Fibroblast of villous mesenchyme (primary cell): ENCODE measurements around the gene DLX4. TPM values are rescaled to one million over a fixed set of nuclear protein-coding genes. Genes with fewer than 3 reads are reported as not detected.

Experiments
- DNase-seq: peaks from one replicate; pipeline ENCODE4 v3.0.0-alpha.2; 2010; ENCODE audit warnings: low read depth
- H3K4me3 ChIP-seq: 2 replicates; pipeline ENCODE4 v1.5.1; 2011; ENCODE audit warnings: low read depth, mild to moderate bottlenecking, low read length
- total RNA-seq: library from RNA; depleted of rRNA; stranded (reverse); fragments of >200 nt; gene quantifications from 2 replicates; pipeline ENCODE4 v1.2.3, GENCODE V29; 2012
- TF ChIP-seq, protein P1 (sequence below): IDR thresholded peaks from 2 replicates; pipeline ENCODE4 v1.5.1; 2012; ENCODE audit warnings: low read depth, mild to moderate bottlenecking, low read length; ENCODE audit not compliant: insufficient read depth

The DLX4 gene
- total RNA-seq, 1 donor: not detected

DNA sequence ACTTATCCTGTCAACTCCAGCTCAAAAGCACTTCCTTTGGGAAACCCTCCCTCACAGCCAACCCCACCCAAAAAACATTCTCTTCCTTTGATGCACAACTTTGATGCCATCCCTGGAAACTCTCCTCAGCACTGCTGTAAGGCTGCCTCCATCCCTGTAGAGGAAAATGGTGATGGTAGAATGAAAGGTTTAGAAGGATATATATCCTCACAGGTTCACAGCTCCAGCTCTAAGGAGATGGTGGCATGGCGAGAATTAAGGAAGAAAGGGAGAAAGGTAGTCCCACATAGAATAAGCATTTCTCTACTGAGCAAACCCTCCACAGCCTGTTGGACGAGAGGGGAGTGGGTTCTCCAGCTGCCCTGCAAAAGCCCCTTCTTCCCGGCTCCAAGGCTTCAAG lies 2.2 kb upstream of the DLX4 start:
- DNase-seq: no peak
- TF ChIP-seq, protein P1, sequence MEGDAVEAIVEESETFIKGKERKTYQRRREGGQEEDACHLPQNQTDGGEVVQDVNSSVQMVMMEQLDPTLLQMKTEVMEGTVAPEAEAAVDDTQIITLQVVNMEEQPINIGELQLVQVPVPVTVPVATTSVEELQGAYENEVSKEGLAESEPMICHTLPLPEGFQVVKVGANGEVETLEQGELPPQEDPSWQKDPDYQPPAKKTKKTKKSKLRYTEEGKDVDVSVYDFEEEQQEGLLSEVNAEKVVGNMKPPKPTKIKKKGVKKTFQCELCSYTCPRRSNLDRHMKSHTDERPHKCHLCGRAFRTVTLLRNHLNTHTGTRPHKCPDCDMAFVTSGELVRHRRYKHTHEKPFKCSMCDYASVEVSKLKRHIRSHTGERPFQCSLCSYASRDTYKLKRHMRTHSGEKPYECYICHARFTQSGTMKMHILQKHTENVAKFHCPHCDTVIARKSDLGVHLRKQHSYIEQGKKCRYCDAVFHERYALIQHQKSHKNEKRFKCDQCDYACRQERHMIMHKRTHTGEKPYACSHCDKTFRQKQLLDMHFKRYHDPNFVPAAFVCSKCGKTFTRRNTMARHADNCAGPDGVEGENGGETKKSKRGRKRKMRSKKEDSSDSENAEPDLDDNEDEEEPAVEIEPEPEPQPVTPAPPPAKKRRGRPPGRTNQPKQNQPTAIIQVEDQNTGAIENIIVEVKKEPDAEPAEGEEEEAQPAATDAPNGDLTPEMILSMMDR: no peak
- no peak overlapping the region for H3K4me3 ChIP-seq

DNA sequence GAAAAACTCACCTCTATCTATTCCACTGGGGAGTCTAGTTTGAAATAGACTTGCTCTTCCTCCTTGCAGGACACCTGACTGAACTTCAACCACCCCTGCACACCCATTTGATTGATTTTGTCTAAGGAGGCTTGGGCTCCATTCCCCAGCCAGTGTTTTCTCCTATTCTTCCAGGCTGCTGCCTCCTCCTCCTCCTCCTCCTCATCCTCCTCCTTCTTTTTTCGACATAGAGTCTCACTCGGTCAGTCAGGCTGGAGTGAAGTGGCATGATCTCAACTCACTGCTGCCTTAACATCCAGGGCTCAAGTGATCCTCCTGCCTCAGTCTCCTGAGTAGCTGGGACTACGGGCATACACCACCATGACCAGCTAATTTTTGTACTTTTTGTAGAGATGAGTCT lies 1.8 kb upstream of the DLX4 start:
- H3K4me3 ChIP-seq: no peak overlapping the region
- TF ChIP-seq, protein P1: no peak
- DNase-seq: no peak

DNA sequence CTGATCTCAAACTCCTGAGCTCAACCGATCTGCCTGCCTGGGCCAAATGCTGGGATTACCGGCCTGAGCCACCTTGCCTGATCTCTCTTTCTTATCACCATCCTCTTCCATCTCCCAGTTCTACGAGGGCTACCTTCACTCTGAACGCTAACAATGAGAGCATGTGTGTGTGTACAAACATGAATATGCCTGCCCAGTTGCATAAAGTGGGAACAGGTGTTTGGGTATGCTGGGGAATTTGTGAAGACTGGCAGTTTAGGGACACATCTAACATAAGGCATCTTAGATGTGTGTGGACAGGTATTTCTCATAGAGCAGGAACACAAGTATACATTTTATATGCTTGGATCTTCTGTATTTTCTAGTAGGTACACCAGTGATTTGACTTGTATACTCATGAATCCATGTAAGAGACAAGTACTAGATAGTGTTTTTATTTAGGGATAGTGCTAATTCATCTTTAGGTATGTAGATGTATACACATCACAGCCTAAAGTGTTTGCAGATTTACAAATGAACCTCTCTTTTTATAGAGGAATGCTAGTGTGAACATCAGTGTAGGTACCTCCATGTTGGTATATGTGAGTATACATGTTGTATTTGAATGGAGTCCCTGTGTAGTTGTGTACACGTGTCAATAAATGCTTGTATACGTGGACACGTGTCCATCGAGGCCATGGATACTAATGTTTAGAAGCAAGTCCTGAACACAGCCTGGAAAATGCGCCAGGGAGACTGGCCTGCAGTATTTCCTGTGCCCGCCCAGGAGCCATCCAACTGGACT lies 1.2 kb upstream of the DLX4 start:
- TF ChIP-seq, protein P1: no peak
- DNase-seq: no peak
- H3K4me3 ChIP-seq: peak overlapping the region; percentile 55

DNA sequence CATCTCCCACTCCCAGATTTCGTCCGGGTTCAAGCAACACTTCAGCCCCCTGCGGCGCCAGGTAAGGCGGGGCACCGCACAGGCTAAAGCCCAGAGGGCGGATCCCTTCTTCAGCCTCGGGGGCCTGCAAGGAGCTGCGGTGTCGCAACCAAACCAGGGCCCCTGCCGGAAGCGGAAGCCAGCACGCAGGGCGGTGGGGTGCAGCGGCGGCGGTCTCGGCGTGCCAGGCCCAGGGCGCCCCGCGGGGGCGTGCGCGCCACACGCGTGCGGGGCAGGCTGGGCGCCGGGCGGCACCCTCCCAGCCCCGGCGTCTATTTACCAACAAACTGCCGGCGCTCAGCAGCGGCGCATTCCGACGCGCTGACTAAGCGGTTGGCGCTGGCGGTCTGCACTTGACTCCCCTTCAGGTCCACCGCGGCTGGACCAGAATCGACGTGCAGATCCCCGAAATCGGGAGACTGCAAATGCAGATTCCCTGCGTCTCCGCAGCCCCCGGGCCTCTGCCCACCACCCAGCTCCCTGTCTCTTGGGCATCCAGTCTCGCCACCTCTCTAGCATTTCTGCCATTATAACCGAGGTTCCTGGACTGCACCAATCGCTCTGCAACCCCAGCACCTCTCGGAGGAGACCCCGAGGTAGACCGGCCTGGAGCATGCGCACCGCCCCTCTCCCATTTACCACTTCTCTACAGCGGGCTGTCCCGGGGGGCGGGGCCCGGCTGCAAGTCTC lies 421 bp upstream of the DLX4 start:
- peak overlapping the region; percentile 55 for H3K4me3 ChIP-seq
- TF ChIP-seq, protein P1: no peak
- DNase-seq: peak; percentile 58

DNA sequence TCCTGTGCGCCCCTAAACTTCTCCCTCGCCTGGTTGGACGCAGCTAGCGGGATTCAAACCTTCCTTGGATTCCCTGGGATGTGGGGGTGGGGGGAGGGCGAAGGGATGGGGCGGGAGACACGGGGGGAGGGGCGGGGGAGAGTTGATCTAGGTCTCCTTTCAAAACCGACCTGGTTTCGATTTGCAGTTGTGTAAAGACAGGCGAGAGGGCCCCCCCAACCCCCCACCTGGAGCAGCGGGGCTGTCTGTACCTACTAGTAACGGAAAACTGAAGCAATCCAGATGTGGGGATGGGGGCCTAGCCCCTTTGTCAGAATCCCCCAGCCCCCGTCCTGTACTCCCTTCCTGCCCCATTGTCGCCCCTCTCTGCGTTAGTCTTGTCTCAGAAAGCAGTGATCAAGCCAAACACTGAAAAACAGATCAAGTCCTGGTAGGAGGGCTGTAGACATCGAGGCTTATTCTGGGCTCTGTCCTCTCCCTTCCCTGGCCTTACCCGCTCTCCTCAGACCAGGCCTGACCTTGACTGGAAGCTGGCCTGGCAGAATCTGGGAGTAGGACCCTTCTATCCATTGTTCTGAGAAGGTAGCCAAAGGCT lies 902 bp downstream of the DLX4 start:
- DNase-seq: no peak
- TF ChIP-seq, protein P1: no peak
- H3K4me3 ChIP-seq: no peak overlapping the region

DNA sequence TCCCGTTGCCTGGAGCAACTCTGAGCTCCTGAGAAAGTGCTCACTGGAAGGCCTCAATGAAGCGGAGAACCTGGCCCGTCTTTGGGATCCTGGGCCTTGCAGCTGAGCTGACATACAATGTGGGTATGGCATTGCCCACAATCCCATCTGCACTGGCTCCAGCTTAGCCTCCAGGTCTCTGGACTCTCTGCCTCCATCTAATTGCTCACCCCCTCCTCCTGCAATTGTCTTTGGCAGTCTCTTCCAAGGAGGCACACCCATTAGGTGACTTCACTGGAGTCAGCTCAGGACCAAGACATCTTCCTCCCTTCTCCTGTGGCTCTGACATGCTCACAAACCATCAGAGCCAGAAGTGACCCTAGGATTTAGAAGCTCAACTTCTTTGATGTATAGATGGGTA lies 1.5 kb downstream of the DLX4 start:
- no peak for DNase-seq
- no peak overlapping the region for H3K4me3 ChIP-seq
- TF ChIP-seq, protein P1: no peak
